A673 (cell line): ENCODE measurements around the gene MPHOSPH6. TPM values are rescaled to one million over a fixed set of nuclear protein-coding genes. Genes with fewer than 3 reads are reported as not detected.

ENCODE experiments used
- BruUV-seq: library from RNA; stranded (reverse); fragments of 400-500 nt; replicated peaks from 2 replicates; lab custom pipeline; 2021; lab: Mats Ljungman, UMichigan
- CTCF ChIA-PET: fragments of 300-600 bp; sonication (Branson Sonifier 250); formaldehyde crosslinking; loops from one replicate; lab custom pipeline; 2022; ENCODE audit warnings: antibody characterized with exemption; lab: Charles Lee
- POLR2A ChIA-PET: fragments of 300-600 bp; sonication (Branson Sonifier 250); formaldehyde crosslinking; loops from one replicate; lab custom pipeline; 2022; ENCODE audit warnings: antibody characterized with exemption; ENCODE audit not compliant: low non-redundant PET; lab: Charles Lee
- DNase-seq: peaks from one replicate; pipeline ENCODE4 v3.0.0-alpha.2; 2015; ENCODE audit warnings: low spot score
- H3K27ac ChIP-seq: fragments of 200-600 bp; sonication (generic); 2 replicates; pipeline ENCODE4 v1.5.1; 2016; ENCODE audit warnings: mixed run types, low read depth, mild to moderate bottlenecking, mixed read lengths, antibody characterized with exemption, low read length; ENCODE audit not compliant: poor library complexity, severe bottlenecking
- H3K27me3 ChIP-seq: fragments of 200-600 bp; sonication (generic); replicated peaks from 2 replicates; pipeline ENCODE4 v1.6.1; 2017; ENCODE audit warnings: mixed run types, low read depth, mild to moderate bottlenecking, mixed read lengths, antibody characterized with exemption, low read length; ENCODE audit not compliant: insufficient read depth, poor library complexity
- H3K36me3 ChIP-seq: fragments of 200-600 bp; sonication (generic); 2 replicates; pipeline ENCODE4 v1.6.1; 2016; ENCODE audit warnings: mixed run types, mild to moderate bottlenecking, mixed read lengths, antibody characterized with exemption, low read length; ENCODE audit not compliant: insufficient read depth, poor library complexity, severe bottlenecking
- H3K4me1 ChIP-seq: fragments of 200-600 bp; sonication (generic); 2 replicates; pipeline ENCODE4 v1.6.1; 2017; ENCODE audit warnings: mixed run types, mild to moderate bottlenecking, mixed read lengths, antibody characterized with exemption, low read length; ENCODE audit not compliant: insufficient read depth, poor library complexity, severe bottlenecking
- H3K4me3 ChIP-seq: fragments of 200-600 bp; sonication (generic); 2 replicates; pipeline ENCODE4 v1.5.1; 2016; ENCODE audit warnings: low read depth, mixed run types, mild to moderate bottlenecking, mixed read lengths, low read length; ENCODE audit not compliant: poor library complexity, severe bottlenecking
- H3K9me3 ChIP-seq: fragments of 200-600 bp; sonication (generic); 2 replicates; pipeline ENCODE4 v1.6.1; 2016; ENCODE audit warnings: mixed run types, low read depth, mild to moderate bottlenecking, mixed read lengths, antibody characterized with exemption, low read length; ENCODE audit not compliant: poor library complexity, severe bottlenecking
- EZH2 ChIP-seq: fragments of 200-600 bp; sonication (generic); IDR thresholded peaks from 2 replicates; pipeline ENCODE4 v1.6.1; 2017; ENCODE audit warnings: borderline replicate concordance, low read depth, mild to moderate bottlenecking, mixed read lengths, antibody characterized with exemption, low read length; ENCODE audit not compliant: poor library complexity, severe bottlenecking
- intact Hi-C: fragments of 100-400 bp; cut with micrococcal nuclease; formaldehyde crosslinking; loops from one replicate; pipeline ENCODE4 v1.10.0; 2022; ENCODE audit not compliant: unreplicated experiment
- total RNA-seq: library from RNA; stranded (reverse); gene quantifications from 2 replicates; pipeline ENCODE4 v1.2.3, GENCODE V29; 2021
- TF ChIP-seq, protein P1 (sequence below): fragments of 300-800, 200-600 bp; sonication (generic); conservative IDR thresholded peaks from 2 replicates; pipeline ENCODE4 v1.5.1; 2017; ENCODE audit warnings: low read depth, mild to moderate bottlenecking, antibody characterized with exemption, low read length, moderate library complexity, mixed read lengths

Gene MPHOSPH6
- total RNA-seq, 1 experiment from 2014 or later = 74.4 TPM

DNA sequence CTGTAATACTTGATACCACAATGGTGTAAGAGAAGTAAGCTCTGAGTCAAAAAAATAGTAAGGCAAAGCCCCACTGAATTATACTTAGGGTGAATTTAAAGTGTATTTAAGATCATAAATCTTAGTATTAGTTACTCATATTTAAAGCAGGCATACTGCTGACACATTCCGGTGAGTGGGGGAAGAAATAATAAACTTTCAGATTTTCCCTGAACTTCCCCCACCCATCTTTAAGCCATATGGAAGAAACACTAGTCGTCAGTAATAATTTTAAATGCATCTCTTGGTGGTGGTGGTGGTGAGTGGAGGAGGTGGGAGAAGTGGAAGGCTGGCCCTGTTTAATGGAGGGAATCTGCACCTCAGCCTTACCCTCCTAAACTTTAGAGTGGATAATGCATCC, 20.5 kb downstream of the MPHOSPH6 start:
- H3K36me3 ChIP-seq = peaks cover 35% of the 10 kb centered on the region

DNA sequence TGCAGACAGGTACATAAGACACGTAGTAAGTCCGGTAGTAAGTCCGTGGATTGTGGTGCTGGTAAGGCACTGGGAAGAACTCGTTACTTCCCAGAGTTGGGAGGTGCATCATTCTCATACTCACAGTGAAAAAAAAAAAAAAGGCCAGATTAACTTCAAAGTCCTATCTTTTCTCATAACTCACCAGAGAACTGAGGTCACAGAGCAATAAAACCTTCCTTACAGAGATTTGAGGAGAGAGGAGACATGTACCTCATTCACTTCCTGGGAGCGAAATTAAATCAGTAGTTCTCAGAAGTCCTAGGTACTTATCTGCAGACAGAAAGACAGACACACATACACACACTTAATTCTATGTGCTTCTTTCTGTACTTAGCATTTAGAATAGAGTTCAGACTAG, 22.5 kb downstream of the MPHOSPH6 start:
- no TSS peak for BruUV-seq
- no peaks in the 10 kb centered on the region for H3K27me3 ChIP-seq
- H3K36me3 ChIP-seq = peaks cover 28% of the 10 kb centered on the region
- peaks cover 34% of the 10 kb centered on the region for H3K4me1 ChIP-seq
- intact Hi-C loops = no loop called here
- no peak for DNase-seq
- no peak overlapping the region for H3K27ac ChIP-seq
- H3K4me3 ChIP-seq = no peak overlapping the region
- ChIA-PET POLR2A (no interaction called here), CTCF (no interaction called here)
- no peaks in the 10 kb centered on the region for H3K9me3 ChIP-seq
- TF ChIP-seq EZH2 = no peak
- TF ChIP-seq, protein P1, sequence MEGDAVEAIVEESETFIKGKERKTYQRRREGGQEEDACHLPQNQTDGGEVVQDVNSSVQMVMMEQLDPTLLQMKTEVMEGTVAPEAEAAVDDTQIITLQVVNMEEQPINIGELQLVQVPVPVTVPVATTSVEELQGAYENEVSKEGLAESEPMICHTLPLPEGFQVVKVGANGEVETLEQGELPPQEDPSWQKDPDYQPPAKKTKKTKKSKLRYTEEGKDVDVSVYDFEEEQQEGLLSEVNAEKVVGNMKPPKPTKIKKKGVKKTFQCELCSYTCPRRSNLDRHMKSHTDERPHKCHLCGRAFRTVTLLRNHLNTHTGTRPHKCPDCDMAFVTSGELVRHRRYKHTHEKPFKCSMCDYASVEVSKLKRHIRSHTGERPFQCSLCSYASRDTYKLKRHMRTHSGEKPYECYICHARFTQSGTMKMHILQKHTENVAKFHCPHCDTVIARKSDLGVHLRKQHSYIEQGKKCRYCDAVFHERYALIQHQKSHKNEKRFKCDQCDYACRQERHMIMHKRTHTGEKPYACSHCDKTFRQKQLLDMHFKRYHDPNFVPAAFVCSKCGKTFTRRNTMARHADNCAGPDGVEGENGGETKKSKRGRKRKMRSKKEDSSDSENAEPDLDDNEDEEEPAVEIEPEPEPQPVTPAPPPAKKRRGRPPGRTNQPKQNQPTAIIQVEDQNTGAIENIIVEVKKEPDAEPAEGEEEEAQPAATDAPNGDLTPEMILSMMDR = no peak

More for the DNA sequence above, 20.5 kb downstream of the MPHOSPH6 start:
- Histone ChIP-seq H3K4me3 (no peak overlapping the region), H3K4me1 (peaks cover 34% of the 10 kb centered on the region), H3K27me3 (no peaks in the 10 kb centered on the region), H3K27ac (no peak overlapping the region), H3K9me3 (peaks cover 1% of the 10 kb centered on the region)
- CTCF ChIA-PET = no interaction called here
- POLR2A ChIA-PET = no interaction called here
- no peak for DNase-seq
- TF ChIP-seq, protein P1 = no peak
- no peak for TF ChIP-seq EZH2
- intact Hi-C loops = no loop called here
- BruUV-seq = no TSS peak

DNA sequence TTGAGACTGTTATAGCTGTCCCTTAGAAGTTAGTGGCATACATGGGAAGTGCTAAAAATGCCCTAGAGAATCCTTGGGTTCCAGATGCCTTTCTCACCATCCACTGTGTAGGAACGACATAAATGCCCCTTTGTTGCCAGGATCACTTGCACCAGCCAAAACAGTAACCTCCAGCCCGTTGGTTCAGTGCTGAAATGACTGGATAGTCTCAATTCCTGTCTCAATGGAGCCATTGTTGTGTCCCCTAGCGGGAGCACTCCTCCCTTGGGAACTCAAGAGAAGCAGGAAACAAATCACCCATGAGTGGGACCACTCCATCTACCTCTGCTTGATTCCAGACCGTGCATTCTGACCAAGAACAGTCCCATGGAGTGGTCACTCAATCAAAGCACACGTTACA, 23.1 kb downstream of the MPHOSPH6 start:
- no peak for DNase-seq
- ChIA-PET POLR2A (no interaction called here), CTCF (no interaction called here)
- BruUV-seq = no TSS peak
- peaks cover 30% of the 10 kb centered on the region for H3K4me1 ChIP-seq
- H3K27me3 ChIP-seq = no peaks in the 10 kb centered on the region
- H3K36me3 ChIP-seq = peaks cover 28% of the 10 kb centered on the region
- no peak overlapping the region for H3K4me3 ChIP-seq
- intact Hi-C loops = no loop called here
- H3K9me3 ChIP-seq = no peaks in the 10 kb centered on the region
- peak overlapping the region; percentile 24 for H3K27ac ChIP-seq
- TF ChIP-seq, protein P1 = no peak
- TF ChIP-seq EZH2 = no peak
